IPS-NIHi11 (cell line): ENCODE measurements around the gene CLIC5.

ENCODE experiments used
- DNase-seq: peaks from one replicate; pipeline ENCODE4 v3.0.0; 2012; ENCODE audit warnings: mixed read lengths, low spot score

Gene CLIC5

DNA sequence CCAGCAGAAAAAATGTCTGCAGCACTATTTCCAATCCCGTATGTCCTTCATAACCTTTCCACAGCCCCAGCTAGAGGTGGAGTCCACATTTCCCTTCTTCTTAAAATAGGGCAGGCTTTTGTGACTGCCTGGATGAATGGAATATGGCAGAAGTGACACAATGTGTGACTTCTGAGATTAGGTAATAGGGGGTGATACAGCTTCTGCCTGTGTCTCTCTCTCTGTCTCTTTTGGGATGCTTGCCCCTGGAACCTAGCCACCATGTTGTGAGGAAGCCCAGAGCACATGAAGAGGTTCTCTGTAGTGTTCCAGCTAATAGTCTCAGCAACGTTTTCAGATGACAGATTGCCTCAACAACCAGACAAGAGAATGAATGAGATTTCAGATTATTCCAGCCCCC is 51.4 kb downstream of the CLIC5 start:
- no peak for DNase-seq

DNA sequence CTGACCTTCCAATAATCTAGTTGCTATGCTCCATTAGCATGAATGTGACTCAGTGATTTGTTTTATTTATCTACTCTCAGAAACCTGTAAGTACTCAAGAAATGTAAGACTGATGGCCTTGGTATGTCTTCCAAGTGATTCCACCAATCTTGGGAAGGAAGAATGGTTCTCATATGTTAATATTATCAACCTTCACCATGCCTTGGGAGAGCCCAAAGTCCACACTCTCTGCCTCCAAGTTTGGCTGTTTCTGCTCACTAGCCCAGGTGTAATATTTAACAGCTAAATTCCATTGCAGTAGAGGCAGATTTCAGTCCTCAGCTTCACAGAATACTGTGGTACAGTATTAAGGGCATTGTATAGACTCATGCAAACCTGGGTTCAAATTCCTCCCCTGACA is 51.8 kb downstream of the CLIC5 start:
- DNase-seq = no peak

DNA sequence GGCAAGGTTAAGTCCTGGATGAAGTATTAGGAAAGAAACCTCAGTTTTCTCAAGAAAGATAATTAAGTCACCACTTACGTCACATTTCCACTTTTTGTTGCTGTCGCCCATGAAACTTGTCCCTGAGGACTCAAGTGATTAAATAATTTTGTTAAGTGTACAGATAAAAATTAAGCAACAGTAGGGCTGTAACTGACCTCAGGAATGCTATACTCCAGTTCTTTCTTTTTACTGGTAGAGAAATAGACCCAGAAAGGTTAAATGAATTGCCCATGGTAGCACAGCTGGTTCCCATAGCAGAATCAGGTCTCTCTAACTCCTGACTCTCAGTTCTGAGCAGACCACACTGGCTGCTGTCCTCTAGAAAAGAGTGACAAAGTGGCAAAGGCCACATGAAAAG is 54.5 kb downstream of the CLIC5 start:
- DNase-seq = no peak

DNA sequence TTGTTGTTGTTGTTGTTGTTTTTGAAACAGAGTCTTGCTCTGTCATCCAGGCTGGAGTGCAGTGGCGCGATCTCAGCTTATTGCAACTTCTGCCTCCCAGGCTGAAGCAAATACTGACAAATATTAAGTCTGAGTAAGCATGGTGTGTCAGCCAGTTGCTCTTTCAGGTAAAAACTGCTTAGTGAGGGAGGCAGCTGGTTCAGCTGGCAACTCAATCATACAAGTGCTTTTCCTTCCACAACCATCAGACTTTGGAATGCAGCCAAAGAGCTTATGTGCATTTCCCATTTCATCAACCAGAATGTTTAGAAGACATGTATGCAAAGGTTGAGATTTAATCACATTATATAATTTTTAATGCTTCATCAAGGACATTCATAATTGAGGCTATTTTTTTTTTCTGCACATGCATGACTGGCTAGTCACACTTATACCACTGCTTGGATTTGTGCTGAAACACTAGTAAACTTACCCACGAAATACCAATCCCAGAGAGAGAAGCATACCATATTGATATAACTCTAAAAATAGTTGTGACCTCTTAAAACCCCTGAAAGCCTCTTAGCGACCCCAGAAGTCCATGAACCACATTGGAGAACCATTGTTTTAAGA is 56.0 kb downstream of the CLIC5 start:
- DNase-seq = no peak

DNA sequence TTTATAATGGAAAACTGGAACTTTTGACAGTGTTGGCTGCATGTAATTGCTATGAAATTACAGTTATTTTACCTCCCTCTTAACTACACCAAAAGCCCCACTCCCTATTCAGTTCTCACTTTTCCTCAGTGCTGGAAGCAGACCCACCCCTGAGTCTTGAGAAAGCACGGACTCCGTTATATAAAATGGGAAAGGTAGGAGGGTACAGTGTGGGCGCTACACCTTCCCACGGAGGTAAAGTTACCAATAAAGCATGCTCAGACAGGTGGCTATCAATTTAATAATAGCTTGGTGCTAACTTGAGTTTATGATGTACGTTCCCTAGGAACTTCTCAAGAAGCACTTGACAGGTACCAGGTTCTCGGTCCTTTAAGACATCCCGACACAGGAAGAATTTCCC is 59.0 kb downstream of the CLIC5 start:
- no peak for DNase-seq

DNA sequence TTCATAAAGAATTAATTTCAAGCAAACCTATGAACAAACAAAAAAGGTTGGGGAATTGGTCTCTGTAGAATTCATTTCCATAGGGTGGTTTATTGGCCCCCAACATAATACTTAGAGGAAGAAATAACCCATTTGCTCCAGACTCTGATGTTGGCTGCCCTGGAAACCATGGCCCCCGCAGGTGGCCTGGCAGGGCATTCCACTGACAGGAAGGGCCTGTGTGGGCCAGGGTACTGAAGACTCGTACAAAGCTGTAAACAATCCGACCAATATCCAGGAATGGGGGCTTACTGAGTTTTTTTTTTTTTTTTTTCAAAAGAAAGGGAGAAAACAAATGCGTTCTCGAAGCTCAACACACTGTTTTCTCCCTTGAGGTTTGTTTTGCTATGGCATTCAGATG is 59.5 kb downstream of the CLIC5 start:
- no peak for DNase-seq

DNA sequence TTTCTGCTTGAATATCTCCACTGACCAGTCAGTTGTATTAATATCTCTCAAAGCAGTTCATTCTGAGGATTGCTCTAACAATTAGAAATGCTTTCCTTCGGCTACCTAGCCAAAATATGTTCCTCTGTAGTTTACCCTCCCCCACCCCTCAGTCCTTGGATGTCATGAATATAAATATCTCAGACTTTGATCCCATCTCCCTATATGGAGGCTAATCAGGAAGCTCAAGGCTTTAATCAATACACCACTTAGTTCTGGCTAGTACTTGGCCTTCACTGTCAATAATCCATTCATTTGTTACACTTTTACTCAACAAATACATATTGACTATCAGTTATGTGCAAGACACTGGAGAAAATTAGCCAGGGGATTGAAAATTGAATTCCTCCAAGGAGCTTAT is 60.1 kb downstream of the CLIC5 start:
- no peak for DNase-seq

DNA sequence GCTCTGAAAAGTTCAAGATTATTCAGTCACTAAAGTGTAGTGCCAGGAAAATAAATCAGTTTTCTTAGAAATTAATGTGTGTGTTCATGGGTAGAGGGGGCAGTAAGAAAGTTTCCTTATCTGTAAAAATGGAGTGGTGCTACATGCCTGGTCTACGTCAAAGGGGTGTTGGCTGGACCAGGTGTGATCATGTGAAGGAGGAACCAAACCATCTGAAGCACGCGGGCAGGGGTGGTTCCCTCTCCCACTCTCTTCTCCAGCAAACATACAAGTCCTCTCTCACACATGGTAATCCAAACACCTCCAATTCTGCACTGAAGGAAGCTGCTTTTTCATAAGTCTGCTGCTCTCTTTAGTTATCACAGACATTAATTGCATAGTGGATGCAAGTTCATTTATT is 63.1 kb downstream of the CLIC5 start:
- DNase-seq = no peak

DNA sequence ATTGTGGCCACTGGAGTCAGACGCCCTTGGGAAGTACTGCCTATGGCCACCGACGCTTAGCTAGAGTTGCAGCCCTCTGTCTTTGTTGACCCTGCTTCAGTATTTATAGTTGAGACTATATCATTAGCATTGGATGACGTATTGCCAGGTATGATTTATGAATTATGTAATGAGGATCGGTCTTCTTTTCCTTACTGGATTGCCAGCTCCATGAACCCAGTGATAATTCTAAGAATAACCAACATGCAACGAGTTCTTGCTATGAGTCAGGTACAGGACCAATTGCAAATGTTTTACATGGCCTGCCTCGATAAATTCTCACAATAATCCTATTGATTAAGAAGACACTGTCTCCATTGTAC is 63.5 kb downstream of the CLIC5 start:
- DNase-seq = no peak

DNA sequence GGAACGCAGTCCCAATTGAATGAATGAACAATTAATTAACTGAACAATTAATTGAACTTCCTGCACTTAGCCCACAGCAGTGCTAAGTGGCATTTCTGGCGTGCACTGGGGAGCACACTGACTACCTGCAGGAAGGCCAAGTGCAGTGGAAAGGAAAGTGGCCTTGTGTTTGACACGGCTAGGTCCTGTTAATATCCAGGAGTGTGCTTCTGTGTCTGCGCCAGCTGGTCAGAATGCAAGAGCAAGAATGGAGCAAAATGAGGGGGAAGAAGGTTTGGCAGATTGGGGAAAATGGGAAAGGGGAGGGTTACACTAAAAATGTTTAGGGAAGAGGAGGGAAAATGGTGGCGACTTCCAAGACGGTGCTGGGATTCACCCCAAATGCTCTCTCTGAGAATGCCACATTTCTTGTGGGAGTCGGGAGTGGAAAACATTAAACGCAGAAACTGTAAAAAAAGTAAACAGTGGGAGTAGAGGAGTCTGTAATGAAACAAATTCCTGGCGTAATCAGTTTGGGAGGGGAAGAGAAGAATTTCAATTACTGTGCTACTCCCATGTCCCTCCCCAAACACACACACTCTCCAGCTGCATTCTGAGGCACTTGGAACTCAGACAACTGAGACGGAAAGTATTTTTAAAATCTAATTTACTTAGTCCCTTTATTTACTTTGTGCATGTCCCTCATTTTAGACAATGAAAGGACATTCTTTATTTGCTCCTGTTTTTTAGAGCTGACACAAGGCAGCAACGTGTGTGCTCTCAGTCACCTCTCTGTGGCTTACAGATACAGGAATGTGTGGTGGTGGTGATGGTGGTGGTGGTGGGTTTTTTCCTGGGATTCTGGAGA is 64.1 kb downstream of the CLIC5 start:
- DNase-seq = no peak

DNA sequence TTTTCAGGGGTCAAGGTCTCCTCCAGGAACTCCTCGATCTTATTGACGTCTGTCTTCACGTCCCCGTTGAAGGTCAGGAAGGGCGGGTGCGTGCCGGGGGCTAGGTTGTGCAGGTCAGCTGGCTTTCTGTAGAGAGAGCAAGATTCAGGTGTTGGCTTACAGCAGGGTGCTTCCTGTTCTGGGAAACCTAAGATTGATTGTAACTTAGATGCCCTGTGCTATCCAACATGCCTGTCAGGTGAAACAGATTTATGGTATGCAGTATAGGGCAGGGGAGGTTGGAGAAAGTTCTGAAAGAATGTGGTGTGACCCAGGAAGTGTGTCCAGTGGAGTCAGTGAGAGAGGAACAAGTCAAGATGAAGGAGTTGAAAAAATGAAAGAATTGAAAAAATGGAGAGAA is 66.4 kb downstream of the CLIC5 start:
- DNase-seq = no peak

DNA sequence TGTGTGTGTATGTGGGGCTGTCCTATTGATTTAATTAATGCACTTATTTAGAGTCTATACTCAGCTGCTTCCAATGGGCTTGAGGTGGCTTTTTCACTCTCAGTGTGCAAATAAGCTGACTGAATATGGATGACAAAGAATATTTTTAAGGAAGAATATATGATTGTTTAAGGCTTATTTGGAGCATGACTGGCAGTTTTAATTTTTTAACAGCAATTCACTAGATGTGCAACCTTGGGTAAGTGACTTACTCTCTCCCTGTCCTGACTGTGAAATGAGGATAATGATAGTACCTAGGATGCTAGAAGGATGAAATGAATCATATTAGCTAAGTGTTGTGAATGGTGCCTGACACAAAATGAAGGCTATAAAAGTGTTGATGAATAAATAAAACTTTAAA is 67.9 kb downstream of the CLIC5 start:
- no peak for DNase-seq

DNA sequence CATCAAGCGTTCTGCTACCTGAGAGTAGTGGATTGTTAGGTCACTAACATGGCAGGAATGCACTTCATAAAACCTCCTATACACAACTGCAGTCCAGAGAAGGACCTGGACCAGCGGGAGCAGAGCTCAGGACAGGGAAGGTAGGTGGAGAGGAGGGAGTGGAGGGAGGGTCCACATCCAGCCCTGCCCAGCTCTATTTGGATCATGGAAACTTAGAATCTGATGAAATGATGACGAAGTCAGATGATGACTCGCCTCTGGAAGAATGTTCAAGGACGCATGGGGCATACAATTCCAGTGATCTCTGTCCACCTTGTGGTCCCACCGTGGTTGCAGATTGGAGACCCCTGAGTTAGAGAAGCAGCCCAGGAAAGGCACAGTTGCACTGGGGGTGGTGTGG is 68.8 kb downstream of the CLIC5 start:
- DNase-seq = no peak

DNA sequence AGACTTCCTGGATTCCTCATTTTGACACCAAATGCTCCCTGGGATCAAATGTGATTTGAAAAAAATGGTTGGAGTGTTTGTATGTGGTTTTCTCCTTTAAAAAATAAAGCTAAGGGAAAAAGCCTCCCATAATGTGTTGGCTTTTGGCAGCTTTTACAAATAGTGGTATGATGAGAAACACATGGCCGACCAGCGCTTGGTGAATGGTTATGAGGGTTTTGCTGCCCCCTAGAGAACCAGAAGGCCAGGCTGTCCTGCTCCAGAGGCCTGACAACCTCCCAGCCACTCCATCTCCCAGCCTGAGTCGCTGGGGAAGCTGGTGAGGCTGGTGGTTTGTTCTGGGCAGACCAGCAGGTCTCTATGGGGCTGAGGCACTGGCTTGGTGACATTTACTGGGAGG is 69.3 kb downstream of the CLIC5 start:
- DNase-seq = peak; percentile 45

DNA sequence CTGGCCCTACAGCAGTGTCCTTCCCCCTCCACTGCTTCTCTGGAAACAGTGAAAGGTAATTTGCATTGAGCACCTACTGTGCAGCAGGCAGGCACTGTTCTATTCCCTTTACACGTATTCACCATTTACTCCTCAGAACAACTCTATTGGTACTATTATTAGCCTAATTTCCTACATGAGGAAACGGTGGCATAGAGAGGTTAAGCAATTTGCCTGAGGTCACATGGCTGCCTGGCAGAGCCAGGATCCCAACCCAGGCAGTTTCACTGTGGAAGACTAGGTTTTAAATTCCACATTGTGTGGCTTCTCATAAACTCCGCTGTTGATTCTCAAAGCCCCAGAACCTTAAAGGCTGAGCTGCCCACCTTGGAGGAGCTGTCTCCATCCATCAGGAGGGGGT is 72.7 kb downstream of the CLIC5 start:
- no peak for DNase-seq

DNA sequence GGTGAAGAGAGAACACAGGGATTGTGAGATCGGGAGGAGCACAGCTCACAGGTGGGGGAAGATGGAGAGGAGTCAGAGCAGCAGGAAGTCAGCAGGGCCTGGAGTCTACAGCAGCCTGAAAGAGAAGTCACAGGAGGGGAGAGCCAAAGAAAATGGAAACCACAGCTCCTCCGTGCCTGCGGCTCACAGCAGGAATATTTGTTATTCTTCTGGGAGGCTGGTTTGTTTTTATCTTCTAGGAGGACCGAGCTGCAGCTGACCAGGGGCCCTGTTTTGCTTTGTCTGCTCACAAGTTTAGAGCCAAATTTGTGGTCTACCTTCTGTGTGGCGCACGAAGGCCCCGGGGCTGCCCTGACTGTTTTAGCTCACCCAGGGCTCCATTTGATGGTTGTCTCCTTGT is 81.8 kb downstream of the CLIC5 start:
- no peak for DNase-seq

DNA sequence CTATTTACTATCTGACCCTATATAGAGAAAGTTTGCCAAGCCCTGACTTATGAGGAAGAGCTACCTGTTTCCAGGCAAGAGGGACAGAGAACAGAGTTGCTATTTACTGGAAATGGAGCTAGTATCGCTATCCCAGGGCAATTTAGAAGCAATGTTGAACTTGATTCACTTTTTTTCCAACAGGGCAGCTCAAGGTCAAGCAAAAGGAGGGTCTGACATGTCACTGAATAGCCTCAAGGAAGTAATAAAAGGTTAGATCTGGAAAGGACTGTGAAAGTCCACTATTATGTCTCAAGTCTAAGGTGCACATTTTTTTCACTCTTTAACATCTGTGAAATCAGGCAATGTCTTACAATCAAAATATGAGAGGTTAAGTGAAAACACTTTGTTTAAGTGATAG is 84.4 kb downstream of the CLIC5 start:
- no peak for DNase-seq

DNA sequence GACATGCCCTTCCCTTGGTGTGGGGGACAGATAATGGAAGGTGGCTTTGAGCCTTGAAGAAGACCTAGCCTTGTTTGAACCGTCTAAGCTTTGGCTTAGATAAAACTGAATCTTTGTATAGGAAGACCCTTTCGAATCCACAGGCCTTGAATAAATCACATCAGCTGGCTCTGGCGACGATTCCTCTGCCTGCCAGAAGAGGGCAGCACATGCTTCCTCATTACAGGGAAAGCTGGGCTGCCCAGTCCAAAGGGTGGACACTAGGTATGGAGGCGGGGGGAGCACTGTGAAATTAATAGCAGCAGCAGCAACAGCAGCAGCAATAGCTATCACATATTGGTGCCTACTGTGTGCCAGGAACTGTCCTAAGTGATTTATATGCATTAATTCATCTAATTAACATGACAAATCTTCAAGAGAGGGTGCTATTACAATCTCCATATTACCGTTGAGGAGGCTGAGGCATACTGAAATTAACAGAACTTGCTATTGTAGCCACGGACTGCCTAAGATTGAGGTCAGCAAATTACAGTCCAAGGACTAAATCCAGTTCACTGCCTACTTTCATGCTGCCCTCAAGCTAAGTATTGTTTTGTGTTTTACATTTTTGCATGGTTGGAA is 85.1 kb downstream of the CLIC5 start:
- DNase-seq = peak; percentile 84

DNA sequence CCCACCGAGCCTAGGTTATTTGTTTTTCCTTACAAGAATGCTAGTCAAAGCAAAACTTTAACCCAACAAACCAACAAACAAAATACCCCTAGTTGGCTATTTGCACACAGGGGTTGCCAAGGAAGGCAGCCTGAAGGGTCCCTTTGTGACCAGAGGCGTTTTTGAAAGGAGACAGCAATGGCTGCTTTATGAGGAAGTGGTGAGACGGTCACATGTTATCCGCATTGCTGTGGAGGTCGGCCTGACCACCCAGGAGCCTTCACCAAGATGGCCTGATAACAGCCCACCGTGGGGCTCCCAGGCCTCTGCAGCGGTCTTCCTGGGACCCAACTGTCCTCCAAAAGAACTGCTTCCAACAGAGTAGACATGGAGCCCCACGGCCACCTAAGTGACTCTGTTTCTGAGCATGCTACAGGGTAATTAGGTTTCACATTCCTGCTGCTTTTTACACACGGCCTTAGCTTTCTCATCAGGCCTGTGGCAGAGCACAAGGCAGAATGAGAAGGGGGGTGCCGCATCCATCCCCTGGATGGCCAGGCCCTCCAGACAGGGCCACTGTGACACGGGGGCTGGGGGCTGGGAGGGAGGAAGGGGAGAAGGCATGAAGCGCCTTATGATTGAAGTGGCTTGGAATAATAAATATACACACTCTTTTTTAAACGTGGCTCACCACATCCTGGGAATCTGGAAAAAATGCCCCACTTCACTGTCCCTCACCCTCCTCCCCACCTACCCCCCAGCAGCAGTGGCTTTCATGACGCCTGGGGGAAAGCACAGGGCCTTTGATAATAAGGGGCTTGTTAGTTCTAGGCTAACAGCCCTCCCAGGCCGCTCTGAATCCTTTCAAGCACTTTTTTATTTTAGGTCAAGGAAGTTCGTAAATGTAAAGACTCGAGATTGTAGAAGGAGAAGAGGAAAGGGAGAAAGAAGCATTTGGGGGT is 86.0 kb downstream of the CLIC5 start:
- no peak for DNase-seq

DNA sequence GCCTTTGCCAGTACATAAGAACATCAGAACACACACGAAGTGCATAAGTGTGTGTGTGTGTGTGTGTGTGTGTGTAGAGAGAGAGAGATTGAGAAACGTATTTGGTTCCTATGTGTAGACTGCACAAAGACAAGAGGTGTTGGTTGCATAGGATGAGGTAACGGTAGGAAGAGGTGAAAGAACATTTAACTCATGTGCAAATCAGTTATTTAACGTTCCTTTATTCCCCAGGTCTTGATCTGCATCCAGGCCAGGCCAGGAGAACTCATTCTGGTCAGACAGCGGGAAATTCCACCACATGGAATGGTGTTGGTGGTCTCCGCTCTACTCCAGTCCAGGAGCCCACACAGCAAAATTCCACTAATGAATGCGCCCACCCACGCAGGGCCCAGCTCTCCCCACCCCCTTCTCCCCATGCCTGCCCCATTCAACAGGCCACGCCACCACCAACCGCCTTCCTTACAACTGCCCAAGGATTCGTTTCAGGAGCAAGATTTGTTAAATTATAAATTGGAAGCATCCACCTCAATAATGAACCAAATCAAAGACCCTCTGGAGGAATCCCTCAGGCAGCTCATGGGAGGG is 86.8 kb downstream of the CLIC5 start:
- no peak for DNase-seq

DNA sequence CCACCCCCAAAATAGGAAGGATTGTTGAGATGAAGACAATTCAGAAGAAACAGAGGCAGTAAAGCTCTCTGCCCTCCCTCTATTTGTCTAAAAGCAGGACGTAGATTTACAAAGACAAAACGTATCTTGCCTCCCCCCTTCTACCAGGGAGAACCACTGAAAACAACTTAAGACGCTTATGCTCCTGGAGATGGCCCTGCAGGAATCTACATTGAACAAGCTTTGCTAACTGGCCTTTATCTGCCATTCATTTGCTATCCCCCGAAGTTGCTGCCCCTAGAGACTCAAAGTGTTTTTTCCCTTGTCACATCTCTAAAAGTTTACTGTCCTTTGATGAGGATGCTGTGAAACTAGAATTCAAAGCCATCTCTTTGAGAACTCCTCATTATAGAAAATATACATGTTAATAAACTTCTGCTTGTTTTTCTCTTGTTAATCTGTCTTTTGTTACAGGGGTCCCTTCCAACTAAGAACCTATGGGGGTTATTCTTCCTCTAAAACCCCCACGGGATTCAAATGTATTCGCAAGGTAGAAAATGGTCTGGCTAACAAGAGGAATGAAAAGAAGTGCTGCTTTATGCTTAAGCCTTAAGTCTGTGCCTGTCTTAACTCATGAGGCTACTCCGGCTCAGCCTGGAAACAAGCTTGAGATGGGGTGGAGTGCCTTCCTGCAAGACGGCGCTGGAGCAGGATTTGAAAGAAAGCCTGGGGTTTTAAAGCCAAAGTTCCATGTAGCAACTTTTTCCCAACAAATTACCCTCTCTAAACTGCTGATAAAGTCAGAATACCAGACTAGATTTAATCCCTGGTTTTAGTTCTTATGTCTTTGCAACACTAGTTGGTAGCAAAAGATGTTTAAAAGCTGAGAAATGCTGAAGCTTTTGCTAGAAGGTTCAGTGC is 88.0 kb downstream of the CLIC5 start:
- DNase-seq = no peak
